DND-41 (cell line): ENCODE results near the gene PTPN12.

Experiments
- ATAC-seq: fragments of 200-7000 bp; cut with Tn5 transposase; 3 replicates; pipeline ENCODE4 v1.9.1; 2021; ENCODE audit warnings: low read depth; ENCODE audit not compliant: insufficient read depth
- DNase-seq: peaks from one replicate; pipeline ENCODE4 v3.0.0-alpha.2; 2020
- H2AFZ ChIP-seq: 2 replicates; pipeline ENCODE4 v1.6.0; 2012; ENCODE audit warnings: low read depth, low read length
- H3K27ac ChIP-seq: 2 replicates; pipeline ENCODE4 v1.5.1; 2012; ENCODE audit warnings: low read length, inconsistent platforms
- H3K27me3 ChIP-seq: fragments of 200-600 bp; sonication (generic); 2 replicates; pipeline ENCODE4 v1.6.0; 2012; ENCODE audit warnings: low read length, mild to moderate bottlenecking, inconsistent platforms; ENCODE audit not compliant: insufficient read depth, poor library complexity
- H3K36me3 ChIP-seq: 2 replicates; pipeline ENCODE4 v1.5.1; 2012; ENCODE audit warnings: low read length, inconsistent platforms; ENCODE audit not compliant: insufficient read depth
- H3K4me1 ChIP-seq: 2 replicates; pipeline ENCODE4 v1.5.1; 2012; ENCODE audit warnings: mild to moderate bottlenecking, low read length; ENCODE audit not compliant: insufficient read depth
- H3K4me2 ChIP-seq: 2 replicates; pipeline ENCODE4 v1.6.0; 2012; ENCODE audit warnings: mild to moderate bottlenecking, moderate library complexity, low read length, inconsistent platforms; ENCODE audit not compliant: insufficient read depth
- H3K4me3 ChIP-seq, 2 experiments: fragments of 200-600 bp in 1 of 2; shearing (Covaris generic) in 1 of 2; 2 replicates each; pipeline ENCODE4 v1.5.1; 2012 to 2016; ENCODE audit warnings: inconsistent platforms in 2 of 2, low read length in 2 of 2, mild to moderate bottlenecking in 2 of 2, low read depth in 1 of 2, moderate library complexity in 1 of 2
- H3K79me2 ChIP-seq: 2 replicates; pipeline ENCODE4 v1.6.0; 2012; ENCODE audit warnings: low read length, inconsistent platforms; ENCODE audit not compliant: insufficient read depth
- H3K9ac ChIP-seq: 2 replicates; pipeline ENCODE4 v1.6.0; 2012; ENCODE audit warnings: low read depth, mild to moderate bottlenecking, inconsistent platforms, low read length, moderate library complexity
- H3K9me3 ChIP-seq: 2 replicates; pipeline ENCODE4 v1.5.1; 2012; ENCODE audit warnings: low read length, moderate library complexity, mild to moderate bottlenecking, inconsistent platforms; ENCODE audit not compliant: insufficient read depth, severe bottlenecking
- H4K20me1 ChIP-seq: 2 replicates; pipeline ENCODE4 v1.6.0; 2012; ENCODE audit warnings: low read length; ENCODE audit not compliant: insufficient read depth
- CTCF ChIP-seq: IDR thresholded peaks from 2 replicates; pipeline ENCODE4 v1.5.1; 2012; ENCODE audit warnings: borderline replicate concordance, low read length, moderate library complexity, mild to moderate bottlenecking; ENCODE audit not compliant: poor library complexity, severe bottlenecking; ENCODE audit errors: extremely low read depth
- EZH2 ChIP-seq: IDR thresholded peaks from 3 replicates; pipeline ENCODE4 v1.6.1; 2012; ENCODE audit warnings: borderline replicate concordance, low read depth, mild to moderate bottlenecking, moderate library complexity, low read length, inconsistent platforms; ENCODE audit not compliant: severe bottlenecking

PTPN12 gene

GRCh38 chr7:77542895-77543294, 5.8 kb downstream of the PTPN12 start:
- DNase-seq (no peak), ATAC-seq (no peak)
- TF ChIP-seq EZH2, result no peak
- no peak for TF ChIP-seq CTCF
- Histone ChIP-seq H3K9ac (no peak overlapping the region), H3K4me3 (no peak overlapping the region), H3K27me3 (no peaks in the 10 kb centered on the region), H2AFZ (no peak overlapping the region), H3K27ac (no peak overlapping the region), H4K20me1 (peaks cover 11% of the 10 kb centered on the region), H3K9me3 (no peaks in the 10 kb centered on the region), H3K36me3 (no peaks in the 10 kb centered on the region; the same call in 1 of the 2 replicates), H3K79me2 (peaks cover 8% of the 10 kb centered on the region), H3K4me1 (peaks cover 15% of the 10 kb centered on the region), H3K4me2 (no peak overlapping the region)

- Histone ChIP-seq H4K20me1 (peaks cover 7% of the 10 kb centered on the region), H3K27me3 (no peaks in the 10 kb centered on the region), H3K79me2 (peaks cover 2% of the 10 kb centered on the region), H3K27ac (no peak overlapping the region), H3K36me3 (no peaks in the 10 kb centered on the region), H3K4me2 (no peak overlapping the region), H3K9me3 (no peaks in the 10 kb centered on the region), H3K4me3 (no peak overlapping the region), H2AFZ (no peak overlapping the region), H3K9ac (no peak overlapping the region), H3K4me1 (0 out of 2 replicates have a peak, but pooled peaks cover 6% of the 10 kb centered on the region)
- peak; percentile 29; the same call in 1 of the 3 replicates for ATAC-seq
- TF ChIP-seq CTCF (no peak), EZH2 (no peak)
- no peak for DNase-seq
Observed at GRCh38 chr7:77543910-77544309, 6.8 kb downstream of the PTPN12 start.

- H3K27me3 ChIP-seq, result no peaks in the 10 kb centered on the region
- TF ChIP-seq CTCF, result no peak
- no peak for TF ChIP-seq EZH2
- peaks cover 7% of the 10 kb centered on the region for H4K20me1 ChIP-seq
- no peak overlapping the region for H2AFZ ChIP-seq
- no peaks in the 10 kb centered on the region for H3K36me3 ChIP-seq
- DNase-seq, result no peak
- no peak for ATAC-seq
- H3K27ac ChIP-seq, result no peak overlapping the region
- H3K4me1 ChIP-seq, result 0 out of 2 replicates have a peak, but pooled peaks cover 6% of the 10 kb centered on the region
- no peak overlapping the region for H3K4me2 ChIP-seq
- peaks cover 2% of the 10 kb centered on the region for H3K79me2 ChIP-seq
- no peak overlapping the region for H3K9ac ChIP-seq
- H3K9me3 ChIP-seq, result no peaks in the 10 kb centered on the region
- no peak overlapping the region for H3K4me3 ChIP-seq
Observed at GRCh38 chr7:77544518-77544917, 7.4 kb downstream of the PTPN12 start.

GRCh38 chr7:77548206-77548605, 11.1 kb downstream of the PTPN12 start:
- Histone ChIP-seq H3K4me3 (no peak overlapping the region), H3K27ac (no peak overlapping the region), H4K20me1 (no peaks in the 10 kb centered on the region), H3K4me2 (no peak overlapping the region), H3K79me2 (no peaks in the 10 kb centered on the region), H3K36me3 (no peaks in the 10 kb centered on the region), H2AFZ (no peak overlapping the region), H3K9me3 (no peaks in the 10 kb centered on the region), H3K27me3 (no peaks in the 10 kb centered on the region), H3K9ac (no peak overlapping the region), H3K4me1 (0 out of 2 replicates have a peak, but pooled peaks cover 6% of the 10 kb centered on the region)
- TF ChIP-seq EZH2 (no peak), CTCF (no peak)
- ATAC-seq (no peak), DNase-seq (no peak)
